Suprapubic skin (tissue), 4 donors: ENCODE results near the gene TAS2R3. TPM values are rescaled to one million over a fixed set of nuclear protein-coding genes. Genes with fewer than 3 reads are reported as not detected.
A peak's percentile ranks its signal among the peaks of the same experiment; 100 is the strongest.

Source experiments
- DNase-seq, 2 donors: peaks; one replicate each; pipeline ENCODE4 v3.0.0-alpha.2; 2019; ENCODE audit warnings: low spot score in 2 of 2
- H3K27ac ChIP-seq: fragments of 200-600 bp; sonication (generic); one replicate; pipeline ENCODE4 v1.5.1; 2019
- H3K27me3 ChIP-seq: fragments of 200-600 bp; sonication (generic); one replicate; pipeline ENCODE4 v1.5.1; 2019
- H3K36me3 ChIP-seq: fragments of 200-600 bp; sonication (generic); one replicate; pipeline ENCODE4 v1.5.1; 2019
- H3K4me1 ChIP-seq: fragments of 200-600 bp; sonication (generic); one replicate; pipeline ENCODE4 v1.5.1; 2019
- H3K4me3 ChIP-seq: fragments of 200-600 bp; sonication (generic); one replicate; pipeline ENCODE4 v1.5.1; 2019; ENCODE audit warnings: mild to moderate bottlenecking
- H3K9me3 ChIP-seq: fragments of 200-600 bp; sonication (generic); one replicate; pipeline ENCODE4 v1.5.1; 2019
- EP300 ChIP-seq: sonication (generic); formaldehyde crosslinking; IDR thresholded peaks from one replicate; pipeline ENCODE4 v1.6.1; 2017; ENCODE audit warnings: antibody characterized with exemption
- POLR2A ChIP-seq, 2 donors: fragments of 450-650 bp; IDR thresholded peaks; one replicate each; pipeline ENCODE4 v1.6.1; 2017; ENCODE audit warnings: antibody characterized with exemption in 2 of 2, mild to moderate bottlenecking in 2 of 2, moderate library complexity in 2 of 2
- POLR2AphosphoS5 ChIP-seq, 3 donors: sonication (generic); formaldehyde crosslinking; IDR thresholded peaks; one replicate each; pipeline ENCODE4 v1.6.1; 2017; ENCODE audit warnings: antibody characterized with exemption in 3 of 3
- WGBS: methylation state at CpG from one replicate; pipeline ENCODE4 v1.1.5; 2018; 5-methylcytosine and 5-hydroxymethylcytosine counted together
- total RNA-seq, 4 donors: library from RNA; depleted of rRNA; stranded (reverse); fragments of >200 nt; gene quantifications; one replicate each; pipeline ENCODE4 v1.1.0, GENCODE V29; 2016
- TF ChIP-seq, protein P1 (sequence below), 2 donors: fragments of 200-600 bp in 1 of 2; fragments of 450-650 bp in 1 of 2; sonication (generic) in 1 of 2; IDR thresholded peaks; one replicate each; pipeline ENCODE4 v1.5.1; 2016 to 2019; ENCODE audit warnings: antibody characterized with exemption in 2 of 2, mild to moderate bottlenecking in 1 of 2, moderate library complexity in 1 of 2

Gene TAS2R3
- total RNA-seq, 4 donors from 2014 or later: 1.1 to 7.5 (median 3.4) TPM

DNA sequence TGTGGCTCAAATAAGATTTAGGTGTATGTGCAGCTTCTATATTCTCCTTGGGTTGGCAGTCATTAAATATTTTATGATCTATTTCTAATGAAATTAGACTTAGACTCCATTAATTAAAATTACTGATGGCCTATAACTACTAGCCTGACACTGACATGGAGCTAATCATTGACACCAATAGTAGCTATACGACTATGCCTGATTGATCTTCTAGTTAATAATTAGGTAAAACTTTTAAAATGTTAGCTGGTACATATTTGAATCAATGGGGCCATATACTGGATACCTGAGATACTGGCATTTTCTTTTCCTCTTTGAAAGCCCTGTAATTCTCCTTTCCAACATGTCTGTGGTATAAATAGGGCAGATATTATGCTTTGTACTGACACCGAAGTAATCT lies 41.4 kb upstream of the TAS2R3 start:
- no peaks in the 10 kb centered on the region for H3K27me3 ChIP-seq
- H3K36me3 ChIP-seq: no peaks in the 10 kb centered on the region
- no peak overlapping the region for H3K27ac ChIP-seq
- no peak overlapping the region for H3K4me3 ChIP-seq
- DNase-seq: no peak
- no peaks in the 10 kb centered on the region for H3K9me3 ChIP-seq
- TF ChIP-seq POLR2A (IDR thresholded peaks at IDR 0.05) (no peak), EP300 (no peak), POLR2AphosphoS5 (IDR thresholded peaks at IDR 0.05) (no peak)
- TF ChIP-seq, protein P1, sequence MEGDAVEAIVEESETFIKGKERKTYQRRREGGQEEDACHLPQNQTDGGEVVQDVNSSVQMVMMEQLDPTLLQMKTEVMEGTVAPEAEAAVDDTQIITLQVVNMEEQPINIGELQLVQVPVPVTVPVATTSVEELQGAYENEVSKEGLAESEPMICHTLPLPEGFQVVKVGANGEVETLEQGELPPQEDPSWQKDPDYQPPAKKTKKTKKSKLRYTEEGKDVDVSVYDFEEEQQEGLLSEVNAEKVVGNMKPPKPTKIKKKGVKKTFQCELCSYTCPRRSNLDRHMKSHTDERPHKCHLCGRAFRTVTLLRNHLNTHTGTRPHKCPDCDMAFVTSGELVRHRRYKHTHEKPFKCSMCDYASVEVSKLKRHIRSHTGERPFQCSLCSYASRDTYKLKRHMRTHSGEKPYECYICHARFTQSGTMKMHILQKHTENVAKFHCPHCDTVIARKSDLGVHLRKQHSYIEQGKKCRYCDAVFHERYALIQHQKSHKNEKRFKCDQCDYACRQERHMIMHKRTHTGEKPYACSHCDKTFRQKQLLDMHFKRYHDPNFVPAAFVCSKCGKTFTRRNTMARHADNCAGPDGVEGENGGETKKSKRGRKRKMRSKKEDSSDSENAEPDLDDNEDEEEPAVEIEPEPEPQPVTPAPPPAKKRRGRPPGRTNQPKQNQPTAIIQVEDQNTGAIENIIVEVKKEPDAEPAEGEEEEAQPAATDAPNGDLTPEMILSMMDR (IDR thresholded peaks at IDR 0.05): no peak
- 89% methylated on average over 2 of the region's 2 CpGs for WGBS
- H3K4me1 ChIP-seq: no peaks in the 10 kb centered on the region

DNA sequence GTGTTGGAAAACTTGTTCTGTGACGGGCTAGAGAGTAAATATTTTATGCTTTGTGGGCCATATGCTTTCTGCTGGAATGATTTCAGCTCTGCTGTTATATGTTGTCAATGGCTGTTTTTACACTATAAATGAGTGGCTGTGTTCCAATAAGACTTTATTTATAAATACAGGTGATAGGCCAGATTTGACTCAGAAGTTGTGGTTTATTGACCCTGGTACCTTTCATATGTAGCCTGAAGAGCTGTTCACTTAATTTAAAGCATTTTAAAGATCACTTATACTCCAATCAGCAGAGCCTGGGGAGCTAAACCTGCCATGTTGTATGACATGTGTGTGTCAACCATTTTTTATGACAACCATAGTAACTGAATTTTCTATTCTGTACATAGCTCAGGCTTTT lies 34.9 kb upstream of the TAS2R3 start:
- H3K27ac ChIP-seq: no peak overlapping the region
- 96% methylated on average over 1 of the region's 1 CpG for WGBS
- no peaks in the 10 kb centered on the region for H3K9me3 ChIP-seq
- H3K4me1 ChIP-seq: no peaks in the 10 kb centered on the region
- H3K36me3 ChIP-seq: no peaks in the 10 kb centered on the region
- TF ChIP-seq POLR2A (IDR thresholded peaks at IDR 0.05): no peak
- no peak for TF ChIP-seq POLR2AphosphoS5 (IDR thresholded peaks at IDR 0.05)
- no peak for TF ChIP-seq EP300
- TF ChIP-seq, protein P1 (IDR thresholded peaks at IDR 0.05): no peak
- no peaks in the 10 kb centered on the region for H3K27me3 ChIP-seq
- no peak overlapping the region for H3K4me3 ChIP-seq
- DNase-seq: no peak

DNA sequence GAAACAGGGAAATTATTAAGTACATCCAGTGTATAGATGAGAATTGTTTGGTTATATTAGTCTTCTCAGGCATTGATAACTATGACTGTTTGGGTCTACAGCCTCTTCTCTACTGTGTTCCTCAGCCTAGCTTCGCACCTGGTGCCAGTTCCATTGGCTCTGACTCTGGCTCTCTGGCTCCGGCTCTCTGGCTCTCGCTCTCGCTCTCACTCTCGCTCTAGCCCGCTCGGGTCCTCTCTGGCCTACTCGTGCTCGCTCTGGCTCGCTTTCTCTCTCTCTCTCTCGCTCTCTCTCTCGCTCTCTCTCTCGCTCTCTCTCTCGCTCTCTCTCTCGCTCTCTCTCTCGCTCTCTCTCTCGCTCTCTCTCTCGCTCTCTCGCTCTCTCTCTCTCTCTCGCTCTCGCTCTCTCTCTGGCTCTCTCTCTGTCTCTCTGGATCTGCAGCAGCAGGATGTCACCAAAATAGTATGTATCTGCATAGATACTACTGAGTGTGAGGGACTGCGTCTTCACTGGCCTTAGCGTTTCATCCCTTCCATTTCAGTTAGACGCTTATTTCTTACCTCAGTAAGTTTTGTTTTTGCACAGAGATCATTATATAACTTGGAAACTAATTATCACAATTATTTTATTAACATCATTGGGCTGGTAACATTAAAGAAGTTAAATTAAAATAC lies 32.3 kb upstream of the TAS2R3 start:
- no peaks in the 10 kb centered on the region for H3K36me3 ChIP-seq
- H3K9me3 ChIP-seq: no peaks in the 10 kb centered on the region
- H3K27ac ChIP-seq: no peak overlapping the region
- no peak for DNase-seq
- H3K4me1 ChIP-seq: no peaks in the 10 kb centered on the region
- H3K27me3 ChIP-seq: no peaks in the 10 kb centered on the region
- WGBS: 78% methylated on average over 24 of the region's 24 CpGs
- no peak overlapping the region for H3K4me3 ChIP-seq
- no peak for TF ChIP-seq POLR2AphosphoS5 (IDR thresholded peaks at IDR 0.05)
- no peak for TF ChIP-seq EP300
- no peak for TF ChIP-seq POLR2A (IDR thresholded peaks at IDR 0.05)
- TF ChIP-seq, protein P1 (IDR thresholded peaks at IDR 0.05): no peak

DNA sequence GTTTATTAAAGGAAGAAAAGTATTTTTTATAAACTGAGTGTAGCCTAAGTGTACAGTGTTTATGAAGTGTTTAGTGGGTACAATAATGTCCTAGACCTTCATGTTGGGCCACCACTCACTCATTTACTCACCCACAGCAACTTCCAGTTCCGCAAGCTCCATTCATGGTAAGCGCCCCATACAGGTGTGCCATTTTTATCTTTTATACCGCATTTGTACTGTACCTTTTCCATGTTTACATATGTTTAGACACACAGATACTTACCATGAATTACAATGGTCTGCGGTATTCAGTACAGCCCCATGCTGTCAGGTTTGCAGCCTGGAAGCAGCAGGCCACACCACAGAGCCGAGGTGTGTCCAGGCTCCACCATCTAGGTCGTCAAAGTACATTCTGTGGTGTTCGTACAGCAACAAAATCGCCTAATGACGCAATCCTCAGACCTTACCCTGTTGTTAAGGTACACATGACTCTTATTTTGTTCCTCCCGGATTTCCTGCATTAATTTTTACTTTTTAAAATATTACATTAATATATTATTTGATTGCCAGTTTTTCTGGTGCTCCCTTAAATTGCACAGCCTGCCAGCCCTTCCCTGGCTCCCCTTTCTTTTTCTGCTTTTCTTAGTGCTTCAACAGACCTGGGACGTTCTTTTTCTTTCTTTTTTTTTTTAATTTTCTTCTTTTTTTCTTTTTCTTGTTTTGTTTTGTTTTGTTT lies 26.6 kb upstream of the TAS2R3 start:
- Histone ChIP-seq H3K4me3 (peak overlapping the region; percentile 83), H3K36me3 (peaks cover 14% of the 10 kb centered on the region), H3K9me3 (no peaks in the 10 kb centered on the region), H3K27ac (peak overlapping the region; percentile 89), H3K27me3 (no peaks in the 10 kb centered on the region), H3K4me1 (peaks cover 32% of the 10 kb centered on the region)
- no peak for DNase-seq
- 56% methylated on average over 11 of the region's 11 CpGs for WGBS
- TF ChIP-seq, protein P1 (IDR thresholded peaks at IDR 0.05): no peak
- TF ChIP-seq POLR2AphosphoS5 (IDR thresholded peaks at IDR 0.05) (no peak), EP300 (no peak), POLR2A (IDR thresholded peaks at IDR 0.05) (no peak)

DNA sequence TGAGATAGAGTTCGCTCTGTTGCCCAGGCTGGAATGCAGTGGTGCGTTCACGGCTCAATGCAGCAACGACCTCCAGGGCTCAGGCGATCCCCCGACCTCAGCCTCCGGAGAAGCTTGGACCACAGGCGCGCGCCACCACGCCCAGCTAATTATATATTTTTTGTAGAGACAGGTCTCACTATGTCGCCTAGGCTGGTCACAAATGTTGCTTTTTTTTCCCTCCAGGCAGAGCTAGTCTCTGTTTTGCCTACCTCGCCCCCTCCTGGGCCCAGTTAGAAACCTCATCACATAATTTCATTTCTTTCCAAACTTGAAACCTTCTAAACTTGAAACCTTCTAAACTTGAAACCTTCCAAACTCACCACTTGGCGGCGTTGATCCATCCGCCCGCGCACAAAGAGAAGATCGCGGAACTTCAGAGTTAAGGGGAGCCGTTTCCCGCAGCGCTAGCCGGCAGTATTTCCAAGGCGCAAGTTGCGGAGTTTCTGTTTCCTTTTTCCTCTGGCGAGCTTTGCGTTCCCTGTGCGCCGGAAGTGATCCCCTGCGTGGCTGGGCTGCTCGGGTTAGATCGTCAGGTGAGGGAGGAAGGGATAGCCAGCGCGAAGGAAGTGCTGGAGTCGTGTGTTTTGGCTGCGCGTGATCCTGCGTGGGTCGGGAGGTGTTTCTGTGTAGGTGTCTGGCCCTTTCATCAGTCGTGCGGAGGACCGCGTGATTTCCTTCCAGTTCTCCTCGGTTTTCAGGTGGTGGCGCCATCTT lies 25.9 kb upstream of the TAS2R3 start, which contains the start of gene SSBP1:
Gene SSBP1 (plus strand): TSS at position 523 of the 756 bp plus-strand sequence. CDS start 809 bp downstream, outside the sequence.
- TF ChIP-seq POLR2AphosphoS5 (IDR thresholded peaks at IDR 0.05) (peak; percentile 18 to 98 (median 89)), POLR2A (IDR thresholded peaks at IDR 0.05) (peak in 1 of 2 donors; percentile 75), EP300 (no peak)
- TF ChIP-seq, protein P1 (IDR thresholded peaks at IDR 0.05): peak; percentile 71 to 92
- no peaks in the 10 kb centered on the region for H3K9me3 ChIP-seq
- 2% methylated on average over 43 of the region's 46 CpGs for WGBS
- H3K36me3 ChIP-seq: peaks cover 22% of the 10 kb centered on the region
- H3K27ac ChIP-seq: peak within 1 kb of the TSS; percentile 89
- peak within 1 kb of the TSS; percentile 83 for H3K4me3 ChIP-seq
- no peaks in the 10 kb centered on the region for H3K27me3 ChIP-seq
- peak; percentile 94 for DNase-seq
- peaks cover 32% of the 10 kb centered on the region for H3K4me1 ChIP-seq
